HCT116 (cell line): ENCODE results near the gene SEL1L3.

Experiments used
- CBX3 ChIP-seq: IDR thresholded peaks from 2 replicates; pipeline ENCODE4 v1.6.1; 2012; ENCODE audit warnings: low read depth
- CTCF ChIP-seq, 3 experiments: fragments of 200-600 bp in 1 of 3; sonication (generic) in 1 of 3; IDR thresholded peaks in 2 of 3; conservative IDR thresholded peaks in 1 of 3; 2 replicates each; pipeline ENCODE4 v1.5.1; 2012 to 2017; ENCODE audit warnings: low read depth in 2 of 3, low read length in 2 of 3, antibody characterized with exemption in 1 of 3, borderline replicate concordance in 1 of 3, control low read depth in 1 of 3, mild to moderate bottlenecking in 1 of 3, mixed read lengths in 1 of 3, mixed run types in 1 of 3, moderate library complexity in 1 of 3; ENCODE audit not compliant: insufficient read depth in 1 of 3
- EZH2 ChIP-seq: fragments of 200-600 bp; sonication (generic); IDR thresholded peaks from 2 replicates; pipeline ENCODE4 v1.6.1; 2017; ENCODE audit warnings: antibody characterized with exemption, mixed run types
- EZH2phosphoT487 ChIP-seq: fragments of 200-600 bp; IDR thresholded peaks from 2 replicates; pipeline ENCODE4 v1.6.1; 2018; ENCODE audit warnings: antibody characterized with exemption, borderline replicate concordance
- JUND ChIP-seq: IDR thresholded peaks from 2 replicates; pipeline ENCODE4 v1.6.1; 2012
- POLR2A ChIP-seq: IDR thresholded peaks from 2 replicates; pipeline ENCODE4 v1.7.0; 2011; ENCODE audit warnings: borderline replicate concordance; ENCODE audit not compliant: insufficient read depth, insufficient read length; ENCODE audit errors: extremely low read depth
- POLR2AphosphoS5 ChIP-seq: IDR thresholded peaks from 2 replicates; pipeline ENCODE4 v1.6.1; 2011; ENCODE audit warnings: mild to moderate bottlenecking, low read depth, low read length, moderate library complexity
- RAD21 ChIP-seq: IDR thresholded peaks from 2 replicates; pipeline ENCODE4 v1.6.1; 2012; ENCODE audit warnings: low read depth, mild to moderate bottlenecking
- SP1 ChIP-seq: IDR thresholded peaks from 2 replicates; pipeline ENCODE4 v1.6.1; 2012; ENCODE audit warnings: low read depth
- SRF ChIP-seq: IDR thresholded peaks from 2 replicates; pipeline ENCODE4 v1.6.1; 2012; ENCODE audit warnings: low read depth
- ZBTB33 ChIP-seq: IDR thresholded peaks from 2 replicates; pipeline ENCODE4 v1.6.1; 2011; ENCODE audit warnings: mild to moderate bottlenecking, low read length, moderate library complexity; ENCODE audit not compliant: insufficient replicate concordance; ENCODE audit errors: extremely low read depth

DNA sequence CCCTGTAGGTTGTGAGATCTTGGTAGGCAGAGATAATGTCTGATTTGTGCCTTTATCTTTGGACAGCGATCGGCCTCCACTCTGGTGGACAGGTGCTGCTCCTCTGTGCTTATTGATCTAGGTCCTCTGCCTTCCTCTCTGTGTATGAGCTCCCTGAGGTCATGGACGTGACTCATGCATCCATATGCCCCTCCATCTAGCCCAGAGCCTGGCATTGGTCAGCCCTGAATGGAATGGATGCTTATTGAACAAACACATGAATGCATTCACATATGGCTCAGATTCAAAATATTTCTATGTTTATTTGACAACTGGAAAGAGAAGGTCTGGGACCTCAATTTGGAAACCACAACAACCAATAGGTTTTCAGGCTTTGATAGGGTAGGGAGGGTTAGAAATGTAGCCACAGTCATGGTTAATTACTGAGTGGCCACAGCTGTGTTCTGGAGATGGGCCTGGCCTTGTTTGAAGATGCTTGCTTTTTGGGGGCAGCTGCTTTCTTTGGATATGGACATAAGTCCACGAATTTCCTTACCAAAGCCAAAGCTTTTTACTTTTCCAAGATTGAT, 76.2 kb downstream of the SEL1L3 start:
- TF ChIP-seq SRF: no peak
- TF ChIP-seq CTCF (IDR thresholded peaks at IDR 0.05 in 2 of 3, conservative IDR thresholded peaks at IDR 0.05 in 1 of 3; ENCODE audit: borderline replicate concordance in 1 of 3, insufficient read depth in 1 of 3, low read depth in 2 of 3, low read length in 2 of 3): no peak
- no peak for TF ChIP-seq POLR2A
- no peak for TF ChIP-seq EZH2
- no peak for TF ChIP-seq CBX3
- no peak for TF ChIP-seq JUND
- TF ChIP-seq ZBTB33: no peak
- TF ChIP-seq SP1: no peak
- no peak for TF ChIP-seq RAD21
- no peak for TF ChIP-seq POLR2AphosphoS5
- no peak for TF ChIP-seq EZH2phosphoT487
